Colonic mucosa (tissue), 4 donors: ENCODE data around the gene NRG3. TPM values are rescaled to one million over a fixed set of nuclear protein-coding genes. Genes with fewer than 3 reads are reported as not detected.
"Not testable (repeated sequence)": the region's sequence is repeated elsewhere in the genome, so short reads cannot be mapped to it uniquely, and the experiment has no call there.

ENCODE experiments used
- DNase-seq: peaks from one replicate; pipeline ENCODE4 v3.0.0-alpha.2; 2020
- H3K27ac ChIP-seq: fragments of 200-600 bp; one replicate; pipeline ENCODE4 v1.8.0; 2021
- H3K27me3 ChIP-seq: fragments of 200-600 bp; one replicate; pipeline ENCODE4 v1.8.0; 2021
- H3K36me3 ChIP-seq: fragments of 200-600 bp; one replicate; pipeline ENCODE4 v1.8.0; 2021
- H3K4me1 ChIP-seq: fragments of 200-600 bp; one replicate; pipeline ENCODE4 v1.8.0; 2021; ENCODE audit warnings: mild to moderate bottlenecking
- H3K4me3 ChIP-seq: fragments of 200-600 bp; one replicate; pipeline ENCODE4 v1.8.0; 2021
- H3K9ac ChIP-seq, 2 donors: one replicate each; pipeline ENCODE4 v1.7.0; 2013; ENCODE audit warnings: control low read depth in 2 of 2, low read depth in 2 of 2, low read length in 2 of 2
- H3K9me3 ChIP-seq: fragments of 200-600 bp; one replicate; pipeline ENCODE4 v1.8.0; 2021
- intact Hi-C: fragments of 100-400 bp; cut with DNase I; formaldehyde crosslinking; loops from one replicate; pipeline ENCODE4 v1.14.1; 2022
- total RNA-seq, 2 donors: library from RNA; stranded (reverse); fragmentation: NEBNext Ultra II Directional in 1 of 2; extraction: Animal tissue kit (Norgen Biotek cat#: 25700) in 1 of 2; gene quantifications; one replicate each; pipeline ENCODE4 v1.2.1, GENCODE V29; 2021
- TF ChIP-seq, protein P1 (sequence below): fragments of 200-600 bp; IDR thresholded peaks from one replicate; pipeline ENCODE4 v1.8.0; 2022; ENCODE audit warnings: antibody characterized with exemption, mild to moderate bottlenecking
- donor health status: healthy.
- donor health status: DM: no; HTN: no; CAD: no.
- donor health status: DM: no; HTN: no; CAD: no.

Gene NRG3
- total RNA-seq, 2 donors from 2014 or later, result 0.24 TPM; not detected in 1

DNA sequence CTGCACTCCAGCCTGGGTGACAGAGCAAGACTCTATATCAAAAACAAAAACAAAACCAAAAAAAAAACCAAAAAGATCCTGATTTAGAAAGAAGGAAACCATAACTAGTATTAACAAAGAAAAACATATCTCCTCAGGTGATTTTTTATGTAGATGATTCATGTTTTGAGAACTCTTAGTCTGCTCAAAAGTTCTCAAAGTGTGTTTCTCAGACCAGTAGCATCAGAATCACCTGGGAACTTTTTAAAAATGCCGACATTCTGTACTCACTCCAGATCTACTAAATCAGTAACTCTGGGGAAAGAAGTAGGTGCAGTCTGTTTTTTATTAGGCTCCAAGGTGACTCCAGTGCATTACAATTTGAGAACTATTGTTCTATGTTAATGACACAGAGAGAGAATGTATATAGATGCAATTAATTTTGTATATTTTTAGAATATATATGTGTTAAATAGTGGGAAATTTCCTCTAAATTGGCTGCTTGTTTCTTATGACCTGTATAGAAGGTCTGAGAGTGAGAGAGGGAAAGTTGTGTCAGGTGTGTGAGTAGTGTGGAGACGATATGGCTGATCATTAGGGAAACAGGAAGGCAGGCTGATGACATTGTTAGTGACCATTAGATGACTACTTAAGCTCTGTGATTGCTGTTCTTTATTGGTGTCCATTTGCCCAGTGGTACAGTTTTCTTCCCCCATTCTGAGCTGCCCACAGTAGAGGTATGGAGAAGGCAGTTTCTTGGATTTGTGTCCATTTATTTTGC lies 1075.0 kb downstream of the NRG3 start:
- no peak for DNase-seq
- H3K4me3 ChIP-seq, result no peak overlapping the region
- H3K9me3 ChIP-seq, result no peaks in the 10 kb centered on the region
- no peak overlapping the region for H3K9ac ChIP-seq
- H3K4me1 ChIP-seq, result no peaks in the 10 kb centered on the region
- H3K36me3 ChIP-seq, result no peaks in the 10 kb centered on the region
- TF ChIP-seq, protein P1, sequence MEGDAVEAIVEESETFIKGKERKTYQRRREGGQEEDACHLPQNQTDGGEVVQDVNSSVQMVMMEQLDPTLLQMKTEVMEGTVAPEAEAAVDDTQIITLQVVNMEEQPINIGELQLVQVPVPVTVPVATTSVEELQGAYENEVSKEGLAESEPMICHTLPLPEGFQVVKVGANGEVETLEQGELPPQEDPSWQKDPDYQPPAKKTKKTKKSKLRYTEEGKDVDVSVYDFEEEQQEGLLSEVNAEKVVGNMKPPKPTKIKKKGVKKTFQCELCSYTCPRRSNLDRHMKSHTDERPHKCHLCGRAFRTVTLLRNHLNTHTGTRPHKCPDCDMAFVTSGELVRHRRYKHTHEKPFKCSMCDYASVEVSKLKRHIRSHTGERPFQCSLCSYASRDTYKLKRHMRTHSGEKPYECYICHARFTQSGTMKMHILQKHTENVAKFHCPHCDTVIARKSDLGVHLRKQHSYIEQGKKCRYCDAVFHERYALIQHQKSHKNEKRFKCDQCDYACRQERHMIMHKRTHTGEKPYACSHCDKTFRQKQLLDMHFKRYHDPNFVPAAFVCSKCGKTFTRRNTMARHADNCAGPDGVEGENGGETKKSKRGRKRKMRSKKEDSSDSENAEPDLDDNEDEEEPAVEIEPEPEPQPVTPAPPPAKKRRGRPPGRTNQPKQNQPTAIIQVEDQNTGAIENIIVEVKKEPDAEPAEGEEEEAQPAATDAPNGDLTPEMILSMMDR, result no peak
- H3K27me3 ChIP-seq, result no peaks in the 10 kb centered on the region
- H3K27ac ChIP-seq, result no peak overlapping the region
- intact Hi-C loops, result no loop called here

DNA sequence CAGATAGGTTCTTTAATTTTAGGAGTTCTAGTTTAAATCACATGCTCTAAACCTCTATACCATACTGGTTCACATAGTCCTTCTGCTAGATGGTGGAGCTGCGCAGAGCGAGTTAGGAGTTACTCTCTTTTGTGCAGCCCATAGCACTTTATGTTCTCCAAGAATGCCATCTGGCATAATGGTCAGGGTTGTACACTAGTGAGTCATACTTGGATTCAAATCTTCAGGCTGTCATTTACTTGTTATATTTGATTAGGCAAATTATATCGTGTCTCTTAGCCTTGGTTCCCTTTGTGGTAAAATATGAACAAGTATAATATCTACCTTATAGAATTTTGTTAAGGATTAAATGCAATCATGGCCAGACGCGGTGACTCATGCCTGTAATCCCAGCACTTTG lies 1078.3 kb downstream of the NRG3 start:
- Histone ChIP-seq H3K4me3 (no peak overlapping the region), H3K36me3 (no peaks in the 10 kb centered on the region), H3K9ac (no peak overlapping the region), H3K9me3 (no peaks in the 10 kb centered on the region), H3K27me3 (no peaks in the 10 kb centered on the region), H3K27ac (no peak overlapping the region), H3K4me1 (no peaks in the 10 kb centered on the region)
- no peak for DNase-seq
- intact Hi-C loops, result no loop called here
- TF ChIP-seq, protein P1, result no peak

GRCh38 chr10:82953909-82954308 lies 1078.9 kb downstream of the NRG3 start:
- Histone ChIP-seq H3K36me3 (no peaks in the 10 kb centered on the region), H3K4me3 (no peak overlapping the region), H3K27me3 (no peaks in the 10 kb centered on the region), H3K4me1 (no peaks in the 10 kb centered on the region), H3K27ac (no peak overlapping the region), H3K9me3 (no peaks in the 10 kb centered on the region), H3K9ac (no peak overlapping the region)
- DNase-seq, result no peak
- intact Hi-C loops, result no loop called here
- TF ChIP-seq, protein P1, result no peak

GRCh38 chr10:82960421-82961060 lies 1085.5 kb downstream of the NRG3 start:
- H3K9me3 ChIP-seq, H3K27me3 ChIP-seq, H3K9ac ChIP-seq, H3K4me3 ChIP-seq, DNase-seq, H3K27ac ChIP-seq, H3K4me1 ChIP-seq, intact Hi-C loops, H3K36me3 ChIP-seq: not testable (repeated sequence)

- no peak overlapping the region for H3K27ac ChIP-seq
- no peak overlapping the region for H3K9ac ChIP-seq
- no peaks in the 10 kb centered on the region for H3K36me3 ChIP-seq
- no peaks in the 10 kb centered on the region for H3K9me3 ChIP-seq
- H3K27me3 ChIP-seq, result no peaks in the 10 kb centered on the region
- no peaks in the 10 kb centered on the region for H3K4me1 ChIP-seq
- TF ChIP-seq, protein P1, result no peak
- no peak for DNase-seq
- no peak overlapping the region for H3K4me3 ChIP-seq
- intact Hi-C loops, result no loop called here
Measured at GRCh38 chr10:82961864-82962263, 1086.9 kb downstream of the NRG3 start.

GRCh38 chr10:82966130-82966529 lies 1091.1 kb downstream of the NRG3 start:
- no peak for DNase-seq
- no peak overlapping the region for H3K9ac ChIP-seq
- no peaks in the 10 kb centered on the region for H3K9me3 ChIP-seq
- intact Hi-C loops, result no loop called here
- no peaks in the 10 kb centered on the region for H3K36me3 ChIP-seq
- H3K4me1 ChIP-seq, result no peaks in the 10 kb centered on the region
- H3K4me3 ChIP-seq, result no peak overlapping the region
- H3K27ac ChIP-seq, result no peak overlapping the region
- TF ChIP-seq, protein P1, result no peak
- H3K27me3 ChIP-seq, result no peaks in the 10 kb centered on the region
